Measurements from ENCODE around the gene SEMA6C.
"Not testable (repeated sequence)": the region's sequence is repeated elsewhere in the genome, so short reads cannot be mapped to it uniquely, and the experiment has no call there.

Gene SEMA6C

DNA sequence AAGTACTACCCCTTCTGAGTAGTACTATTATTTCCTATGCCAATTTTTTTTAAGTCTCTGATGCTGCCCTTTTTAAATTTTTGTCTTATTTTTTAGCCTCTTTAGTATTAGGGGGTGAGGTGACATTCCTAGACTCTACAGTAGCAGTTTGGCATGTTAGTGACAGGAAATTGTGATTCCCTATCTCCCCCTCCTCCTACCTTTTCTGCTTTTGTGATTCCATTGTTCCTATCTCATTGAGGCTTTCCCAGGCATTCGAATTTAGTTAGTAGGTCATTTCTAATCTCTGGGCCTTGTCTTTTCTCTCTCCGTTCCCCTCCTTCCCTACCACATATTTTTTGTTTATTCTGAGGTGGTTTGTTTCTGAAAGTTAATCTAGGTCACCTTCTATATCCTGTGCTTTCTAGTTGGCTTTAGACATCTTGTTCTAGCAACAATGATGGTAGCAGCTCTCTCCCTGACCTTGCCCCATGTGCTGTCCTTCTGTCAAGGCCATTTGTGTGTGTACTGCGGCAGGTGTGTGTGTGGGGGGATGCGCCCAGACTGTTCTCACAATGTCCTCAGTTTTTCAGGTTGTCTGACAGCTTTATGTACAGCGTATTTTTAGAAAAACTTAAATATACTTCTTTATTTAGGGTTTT, 21.5 kb downstream of the SEMA6C start:
- no peak for DNase-seq

DNA sequence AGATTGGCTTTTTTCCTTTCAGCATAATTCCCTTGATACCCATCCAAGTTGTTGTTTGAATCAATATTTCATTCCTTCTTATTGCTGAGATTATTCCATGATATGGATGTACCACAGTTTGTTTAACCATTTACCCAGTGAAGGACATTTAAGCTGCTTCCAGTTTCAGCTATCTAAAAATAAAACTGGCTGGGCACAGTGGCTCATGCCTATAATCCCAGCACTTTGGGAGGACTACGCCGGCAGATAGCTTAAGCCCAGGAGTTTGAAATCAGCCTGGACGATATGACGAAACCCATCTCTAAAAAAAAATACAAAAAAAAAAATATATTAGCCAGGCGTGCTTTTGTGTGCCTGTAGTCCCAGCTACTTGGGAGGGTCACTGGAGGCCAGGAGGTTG, 32.6 kb downstream of the SEMA6C start:
- no peak for DNase-seq

DNA sequence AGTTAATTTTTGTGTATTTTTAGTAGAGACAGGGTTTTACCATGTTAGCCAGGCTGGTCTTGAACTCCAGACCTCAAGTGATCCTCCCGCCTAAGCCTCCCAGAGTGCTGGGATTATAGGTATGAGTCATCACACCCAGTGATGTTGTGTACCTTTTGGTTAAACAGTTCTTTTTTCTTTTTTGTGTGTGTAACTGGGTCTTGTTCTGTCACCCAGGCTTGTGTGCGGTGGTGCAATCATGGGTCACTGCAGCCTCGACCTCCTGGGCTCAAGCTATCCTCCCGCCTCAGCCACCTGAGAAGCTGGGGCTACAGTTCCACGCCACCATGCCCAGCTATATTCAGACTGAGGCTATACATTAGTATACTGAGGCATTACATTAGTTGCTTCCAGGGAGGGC, 38.1 kb downstream of the SEMA6C start:
- DNase-seq, result no peak

DNA sequence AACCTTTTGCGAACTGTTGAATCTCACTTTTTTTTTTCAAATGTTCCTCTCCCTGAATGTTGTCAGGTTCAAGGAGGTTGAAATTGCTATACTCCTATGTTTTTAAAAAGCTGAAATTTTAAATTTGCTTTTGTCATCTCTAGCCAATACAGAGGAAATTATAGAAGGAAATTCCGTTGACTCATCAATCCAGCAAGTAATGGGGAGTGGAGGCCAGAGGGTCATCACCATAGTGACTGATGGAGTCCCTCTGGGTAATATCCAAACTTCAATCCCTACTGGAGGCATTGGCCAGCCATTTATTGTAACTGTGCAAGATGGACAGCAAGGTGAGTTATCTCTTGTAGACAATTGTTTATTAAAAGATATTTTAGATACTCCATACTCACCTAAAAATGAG, 39.5 kb downstream of the SEMA6C start:
- no peak for DNase-seq

DNA sequence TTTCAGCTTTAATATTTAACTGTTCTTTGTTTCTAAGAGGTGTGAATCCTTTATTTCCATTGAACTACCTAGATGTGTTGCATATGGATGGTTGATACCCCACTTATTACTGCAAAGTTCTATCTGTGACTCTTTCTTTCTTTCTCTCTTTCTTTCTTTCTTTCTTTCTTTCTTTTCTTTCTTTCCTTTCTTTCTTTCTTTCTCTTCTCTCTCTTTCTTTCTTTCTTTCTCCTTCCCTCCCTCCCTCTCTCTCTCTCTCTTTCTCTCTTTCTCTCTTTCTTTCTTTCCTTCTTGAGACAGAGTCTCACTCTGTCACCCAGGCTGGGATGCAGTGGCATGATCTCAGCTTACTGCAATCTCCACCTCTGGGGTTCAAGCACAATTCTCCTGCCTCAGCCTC, 41.8 kb downstream of the SEMA6C start:
- no peak for DNase-seq

DNA sequence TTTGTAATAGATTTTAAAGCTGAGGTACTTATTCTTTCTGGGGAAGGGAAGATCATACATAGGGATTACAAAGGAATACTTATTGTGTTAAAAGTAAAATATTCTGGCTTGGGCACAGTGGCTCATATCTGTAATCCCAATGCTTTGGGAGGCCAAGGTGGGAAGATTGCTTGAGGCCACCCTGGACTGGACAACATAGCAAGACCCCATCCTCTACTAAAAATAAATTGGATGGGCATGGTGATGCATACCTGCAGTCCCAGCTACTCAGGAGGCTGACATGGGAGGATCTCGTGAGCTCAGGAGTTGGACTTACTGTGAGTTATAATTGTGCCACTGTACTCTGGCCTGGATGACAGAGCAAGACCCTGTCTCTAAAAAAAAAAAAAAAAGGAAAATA, 48.3 kb downstream of the SEMA6C start:
- DNase-seq, result no peak

DNA sequence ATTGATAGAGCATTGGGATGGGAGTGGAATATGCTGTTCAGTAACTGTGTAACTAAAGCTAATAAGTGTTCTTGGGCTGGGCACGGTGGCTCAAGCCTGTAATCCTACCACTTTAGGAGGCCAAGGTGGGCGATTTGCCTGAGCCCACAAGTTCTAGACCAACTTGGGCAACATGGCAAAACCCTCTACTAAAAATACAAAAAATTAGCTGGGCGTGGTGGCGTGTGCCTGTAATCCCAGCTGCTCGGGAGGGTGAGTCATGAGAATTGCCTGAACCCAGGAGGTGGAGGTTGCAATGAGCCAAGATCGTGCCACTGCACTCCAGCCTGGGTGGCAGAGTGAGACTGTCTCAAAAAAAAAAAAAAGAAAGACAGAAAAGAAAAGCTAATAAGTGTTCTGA, 49.0 kb downstream of the SEMA6C start:
- not testable (repeated sequence) for DNase-seq

DNA sequence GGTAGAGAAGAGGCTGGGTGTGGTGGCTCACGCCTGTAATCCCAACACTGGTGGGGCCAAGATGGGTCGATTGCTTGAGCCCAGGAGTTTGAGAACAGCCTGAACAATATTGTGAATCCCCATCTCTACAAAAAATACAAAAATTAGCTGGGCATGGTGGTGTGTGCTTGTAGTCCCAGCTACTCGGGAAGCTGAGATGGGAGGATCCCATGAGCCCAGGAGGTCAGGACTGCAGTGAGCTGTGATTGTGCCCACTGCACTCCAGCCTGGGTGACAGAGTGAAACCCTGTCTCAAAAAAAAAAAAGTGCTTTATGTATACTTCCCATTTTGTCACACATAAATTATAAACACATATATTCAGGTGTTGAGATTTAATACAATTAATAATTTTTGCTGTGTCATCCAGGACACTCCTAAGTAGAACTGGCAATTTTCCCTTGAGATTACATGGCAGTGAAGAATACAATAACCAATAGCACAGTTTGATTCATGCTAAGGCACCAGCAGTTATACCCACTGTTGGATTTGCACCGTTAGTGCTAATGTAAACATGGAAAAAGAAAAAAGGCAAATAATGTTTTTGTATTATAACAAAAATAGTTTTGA, 60.4 kb downstream of the SEMA6C start:
- DNase-seq, result no peak

Data from activated T-cell treated with anti-CD3 and anti-CD28 coated beads, Interleukin-2, amount 50 U/mL, for 1 hour (primary cell).